GM23338 (cell line): ENCODE results near the gene BCDIN3D. TPM values are rescaled to one million over a fixed set of nuclear protein-coding genes. Genes with fewer than 3 reads are reported as not detected.
A peak's percentile ranks its signal among the peaks of the same experiment; 100 is the strongest.

ENCODE experiments used
- ATAC-seq: fragments of 200-7000 bp; cut with Tn5 transposase; 3 replicates; pipeline ENCODE4 v1.9.1; 2020
- DNase-seq: peaks from one replicate; pipeline ENCODE4 v3.0.0-alpha.2; 2015; ENCODE audit warnings: low spot score
- H2AFZ ChIP-seq: fragments of 200-600 bp; sonication (generic); 2 replicates; pipeline ENCODE4 v1.8.0; 2016; ENCODE audit warnings: antibody characterized with exemption, mild to moderate bottlenecking, moderate library complexity
- H3F3A ChIP-seq: fragments of 200-600 bp; sonication (generic); replicated peaks from 2 replicates; pipeline ENCODE4 v1.8.0; 2017; ENCODE audit warnings: antibody characterized with exemption, mixed run types, low read depth
- H3K27ac ChIP-seq: fragments of 200-600 bp; sonication (generic); 2 replicates; pipeline ENCODE4 v1.6.1; 2016; ENCODE audit warnings: low read depth
- H3K27me3 ChIP-seq: fragments of 200-600 bp; sonication (generic); 2 replicates; pipeline ENCODE4 v1.8.0; 2016; ENCODE audit warnings: mild to moderate bottlenecking, mixed run types, moderate library complexity; ENCODE audit not compliant: insufficient read depth
- H3K36me3 ChIP-seq: fragments of 200-600 bp; sonication (generic); 2 replicates; pipeline ENCODE4 v1.8.0; 2016; ENCODE audit warnings: mild to moderate bottlenecking; ENCODE audit not compliant: insufficient read depth
- H3K4me1 ChIP-seq: fragments of 200-600 bp; sonication (generic); 2 replicates; pipeline ENCODE4 v1.8.0; 2016; ENCODE audit warnings: mild to moderate bottlenecking, moderate library complexity; ENCODE audit not compliant: insufficient read depth
- H3K4me2 ChIP-seq: fragments of 200-600 bp; sonication (generic); 2 replicates; pipeline ENCODE4 v1.7.1; 2017; ENCODE audit warnings: mixed run types
- H3K4me3 ChIP-seq: fragments of 200-600 bp; sonication (generic); 2 replicates; pipeline ENCODE4 v1.6.1; 2016; ENCODE audit warnings: mixed run types
- H3K79me2 ChIP-seq: fragments of 200-600 bp; sonication (generic); replicated peaks from 2 replicates; pipeline ENCODE4 v1.8.0; 2017; ENCODE audit warnings: mild to moderate bottlenecking; ENCODE audit not compliant: insufficient read depth
- H3K9me2 ChIP-seq: fragments of 200-600 bp; sonication (generic); 2 replicates; pipeline ENCODE4 v1.8.0; 2017; ENCODE audit not compliant: insufficient read depth
- H4K20me1 ChIP-seq: fragments of 200-600 bp; sonication (generic); replicated peaks from 2 replicates; pipeline ENCODE4 v1.8.0; 2017; ENCODE audit warnings: mild to moderate bottlenecking; ENCODE audit not compliant: insufficient read depth
- H3K27ac Mint-ChIP-seq: 2 replicates; pipeline ENCODE4 v1.8.0; 2020; ENCODE audit warnings: inconsistent platforms, mild to moderate bottlenecking, moderate library complexity, mixed read lengths
- H3K27me3 Mint-ChIP-seq: 3 replicates; pipeline ENCODE4 v1.8.0; 2022; ENCODE audit warnings: low read depth, mild to moderate bottlenecking, moderate library complexity, mixed read lengths, inconsistent platforms; ENCODE audit not compliant: insufficient read depth, poor library complexity
- H3K36me3 Mint-ChIP-seq: 3 replicates; pipeline ENCODE4 v1.8.0; 2021; ENCODE audit warnings: low read depth, mild to moderate bottlenecking, inconsistent platforms, moderate library complexity, mixed read lengths
- H3K4me1 Mint-ChIP-seq: 3 replicates; pipeline ENCODE4 v1.8.0; 2020; ENCODE audit warnings: mild to moderate bottlenecking, inconsistent platforms, mixed read lengths
- H3K4me3 Mint-ChIP-seq: 3 replicates; pipeline ENCODE4 v1.8.0; 2021; ENCODE audit warnings: moderate library complexity, mild to moderate bottlenecking, inconsistent platforms, mixed read lengths
- H3K9me3 Mint-ChIP-seq: 3 replicates; pipeline ENCODE4 v1.8.0; 2020; ENCODE audit warnings: moderate library complexity, mild to moderate bottlenecking, inconsistent platforms, mixed read lengths
- CREB1 ChIP-seq: fragments of 250-450 bp; sonication (Bioruptor Pico); IDR thresholded peaks from 2 replicates; pipeline ENCODE4 v1.5.0; 2020; ENCODE audit warnings: low read depth, mild to moderate bottlenecking, moderate library complexity
- ETS1 ChIP-seq: IDR thresholded peaks from 2 replicates; pipeline ENCODE4 v1.6.1; 2016; ENCODE audit warnings: antibody characterized with exemption
- POLR2AphosphoS5 ChIP-seq: IDR thresholded peaks from 2 replicates; pipeline ENCODE4 v1.6.1; 2016; ENCODE audit warnings: antibody characterized with exemption, low read depth
- REST ChIP-seq: IDR thresholded peaks from one replicate; pipeline ENCODE4 v1.6.1; 2018; ENCODE audit warnings: antibody characterized with exemption; ENCODE audit not compliant: unreplicated experiment
- ZNF114 ChIP-seq: fragments of 250-450 bp; sonication (Bioruptor Pico); IDR thresholded peaks from 2 replicates; pipeline ENCODE4 v1.5.0; 2020; ENCODE audit warnings: mild to moderate bottlenecking, moderate library complexity
- ZNF331 ChIP-seq: fragments of 250-450 bp; sonication (Bioruptor Pico); IDR thresholded peaks from 2 replicates; pipeline ENCODE4 v1.5.0; 2020; ENCODE audit warnings: low read depth, mild to moderate bottlenecking, moderate library complexity
- long read RNA-seq: library from polyadenylated mRNA; unstranded; transcript quantifications from one replicate; pipeline ENCODE4 v2.0.0, GENCODE V29; 2020; ENCODE audit not compliant: unreplicated experiment
- polyA plus RNA-seq: library from polyadenylated mRNA; unstranded; fragments of >200 nt; fragmentation: Nextera tagmentation; extraction: Ambion mirVana; gene quantifications from 2 replicates; pipeline ENCODE4 v1.2.1, GENCODE V29; 2016
- total RNA-seq: library from RNA; depleted of rRNA; stranded (reverse); fragments of >200 nt; shearing (Covaris generic); gene quantifications from 2 replicates; pipeline ENCODE4 v1.2.3, GENCODE V29; 2014; rRNA removed

BCDIN3D gene
- total RNA-seq (1.8 and 2.1 TPM in 2 replicates), polyA plus RNA-seq (0.89 and 1.4 TPM in 2 replicates)
- long read RNA-seq, partial matches to known transcripts, result 0 of 4 reads
- long read RNA-seq, other reads (novel, unspliced or antisense), result 1 of 4 reads

- peak; percentile 92 for ATAC-seq
- H3K27me3 Mint-ChIP-seq, result peaks cover 10% of the 10 kb centered on the region
- H3K27ac ChIP-seq, result peak within 1 kb of the TSS; percentile 90
Observed at GRCh38 chr12:49842519-49843352, at the start of gene BCDIN3D. BCDIN3D (minus strand) TSS chr12:49843106; CDS start chr12:49843087, 19 bp downstream.

More at GRCh38 chr12:49842519-49843352, at the start of gene BCDIN3D:
- no peaks in the 10 kb centered on the region for H3K9me2 ChIP-seq
- H3K79me2 ChIP-seq, result no peaks in the 10 kb centered on the region
- H3K27me3 ChIP-seq, result no peaks in the 10 kb centered on the region
- peak within 1 kb of the TSS; percentile 94 for H3K4me3 ChIP-seq
- peak within 1 kb of the TSS; percentile 90 for H2AFZ ChIP-seq
- peak within 1 kb of the TSS; percentile 96 for H3K4me3 Mint-ChIP-seq
- H3K36me3 Mint-ChIP-seq, result no peaks in the 10 kb centered on the region; the same call in 2 of the 3 replicates
- peak within 1 kb of the TSS; percentile 94 for H3K4me2 ChIP-seq
- peak within 1 kb of the TSS; percentile 95 for H3K27ac Mint-ChIP-seq
- H3K4me1 ChIP-seq, result peaks cover 9% of the 10 kb centered on the region; the same call in 1 of the 2 replicates
- peaks cover 14% of the 10 kb centered on the region for H3K4me1 Mint-ChIP-seq
- no peaks in the 10 kb centered on the region; the same call in 1 of the 2 replicates for H4K20me1 ChIP-seq
- TF ChIP-seq ZNF114 (CRISPR knock-in tag) (no peak), REST (peak; percentile 41), ZNF331 (CRISPR knock-in tag) (no peak), ETS1 (peak; percentile 64), POLR2AphosphoS5 (peak; percentile 95), CREB1 (CRISPR knock-in tag) (peak; percentile 9; the same call in 1 of the 2 replicates)
- H3K36me3 ChIP-seq, result no peaks in the 10 kb centered on the region
- H3K9me3 Mint-ChIP-seq, result no peaks in the 10 kb centered on the region
- H3F3A ChIP-seq, result peaks cover 11% of the 10 kb centered on the region
- DNase-seq, result peak; percentile 92
